WERI-Rb-1 (cell line): ENCODE results near the gene WDR64.

ENCODE experiments used
- DNase-seq: peaks from one replicate; pipeline ENCODE4 v3.0.0-alpha.2; 2020
- H3K27ac ChIP-seq: fragments of 250-450 bp; sonication (Bioruptor Pico); 2 replicates; pipeline ENCODE4 v1.5.1; 2020; ENCODE audit warnings: mild to moderate bottlenecking, moderate library complexity
- H3K27me3 ChIP-seq: fragments of 250-450 bp; sonication (Bioruptor Pico); 2 replicates; pipeline ENCODE4 v1.5.1; 2021; ENCODE audit warnings: mild to moderate bottlenecking, low read depth, moderate library complexity; ENCODE audit not compliant: insufficient read depth, severe bottlenecking
- H3K36me3 ChIP-seq: fragments of 250-450 bp; sonication (Bioruptor Pico); 2 replicates; pipeline ENCODE4 v1.5.1; 2020; ENCODE audit warnings: mild to moderate bottlenecking, moderate library complexity
- H3K4me3 ChIP-seq: 2 replicates; pipeline ENCODE4 v1.5.1; 2011; ENCODE audit warnings: low read depth, mild to moderate bottlenecking, control low read depth, low read length
- H3K9me3 ChIP-seq: fragments of 250-450 bp; sonication (Bioruptor Pico); 2 replicates; pipeline ENCODE4 v1.5.1; 2021; ENCODE audit warnings: mild to moderate bottlenecking, moderate library complexity; ENCODE audit not compliant: severe bottlenecking
- CTCF ChIP-seq: IDR thresholded peaks from 2 replicates; pipeline ENCODE4 v1.5.1; 2011; ENCODE audit warnings: low read depth, mild to moderate bottlenecking, control low read depth, inconsistent platforms, low read length

Gene WDR64

GRCh38 chr1:241641773-241642592 lies 10.1 kb upstream of the WDR64 start:
- DNase-seq, result no peak
- H3K27me3 ChIP-seq, result no peaks in the 10 kb centered on the region
- H3K4me3 ChIP-seq, result no peak overlapping the region
- H3K9me3 ChIP-seq, result peaks cover 16% of the 10 kb centered on the region
- TF ChIP-seq CTCF, result no peak
- no peak overlapping the region for H3K27ac ChIP-seq
- H3K36me3 ChIP-seq, result no peaks in the 10 kb centered on the region

- no peak overlapping the region for H3K27ac ChIP-seq
- H3K4me3 ChIP-seq, result no peak overlapping the region
- no peaks in the 10 kb centered on the region for H3K36me3 ChIP-seq
- TF ChIP-seq CTCF, result no peak
- H3K9me3 ChIP-seq, result peaks cover 16% of the 10 kb centered on the region
- no peaks in the 10 kb centered on the region for H3K27me3 ChIP-seq
- DNase-seq, result no peak
These were observed 9.5 kb upstream of the WDR64 start for GRCh38 chr1:241642593-241642944.

GRCh38 chr1:241644259-241644658 lies 7.8 kb upstream of the WDR64 start:
- no peak for TF ChIP-seq CTCF
- Histone ChIP-seq H3K9me3 (peaks cover 16% of the 10 kb centered on the region), H3K27me3 (no peaks in the 10 kb centered on the region), H3K36me3 (no peaks in the 10 kb centered on the region), H3K4me3 (no peak overlapping the region), H3K27ac (no peak overlapping the region)
- no peak for DNase-seq

- H3K4me3 ChIP-seq, result no peak overlapping the region
- DNase-seq, result no peak
- peaks cover 16% of the 10 kb centered on the region for H3K9me3 ChIP-seq
- no peaks in the 10 kb centered on the region for H3K36me3 ChIP-seq
- H3K27me3 ChIP-seq, result peaks cover 4% of the 10 kb centered on the region
- H3K27ac ChIP-seq, result no peak overlapping the region
- no peak for TF ChIP-seq CTCF
These were observed 6.9 kb upstream of the WDR64 start for GRCh38 chr1:241645199-241645598.

GRCh38 chr1:241646201-241646600 lies 5.9 kb upstream of the WDR64 start:
- no peak for TF ChIP-seq CTCF
- no peak for DNase-seq
- Histone ChIP-seq H3K4me3 (no peak overlapping the region), H3K27me3 (peaks cover 4% of the 10 kb centered on the region), H3K9me3 (peaks cover 9% of the 10 kb centered on the region), H3K27ac (no peak overlapping the region), H3K36me3 (no peaks in the 10 kb centered on the region)

- no peak for TF ChIP-seq CTCF
- Histone ChIP-seq H3K27ac (no peak overlapping the region), H3K9me3 (peaks cover 3% of the 10 kb centered on the region), H3K27me3 (peaks cover 14% of the 10 kb centered on the region), H3K36me3 (no peaks in the 10 kb centered on the region), H3K4me3 (no peak overlapping the region)
- DNase-seq, result no peak
These were observed 4.4 kb upstream of the WDR64 start for GRCh38 chr1:241647658-241648057.
